ENCODE measurements around the gene SHMT1.
"Not testable (repeated sequence)": the region's sequence is repeated elsewhere in the genome, so short reads cannot be mapped to it uniquely, and the experiment has no call there.

DNA sequence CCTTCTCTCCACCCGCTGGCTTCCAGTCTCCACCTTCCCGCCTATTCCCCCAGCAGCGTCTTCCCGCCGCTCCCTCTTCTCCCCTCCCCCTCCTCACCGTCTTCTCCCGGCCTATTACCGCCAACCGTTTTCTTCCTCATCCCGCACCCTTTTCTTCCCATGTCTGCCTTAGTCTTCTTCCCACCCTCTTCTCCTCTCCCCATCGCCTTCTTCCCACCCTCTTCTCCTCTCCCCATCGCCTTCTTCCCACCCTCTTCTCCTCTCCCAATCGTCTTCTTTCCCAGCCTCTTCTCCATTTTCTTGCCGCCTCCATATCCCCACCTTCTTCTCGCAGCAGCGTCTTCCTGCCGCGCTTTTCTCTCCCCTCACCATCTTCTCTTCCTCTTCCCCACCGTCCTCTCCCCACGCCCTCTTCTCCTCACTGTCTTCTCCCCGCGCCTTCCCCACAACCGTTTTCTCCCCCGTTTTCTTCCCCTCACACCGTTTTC is 48.1 kb upstream of the SHMT1 start:
- TF ChIP-seq, protein P1, sequence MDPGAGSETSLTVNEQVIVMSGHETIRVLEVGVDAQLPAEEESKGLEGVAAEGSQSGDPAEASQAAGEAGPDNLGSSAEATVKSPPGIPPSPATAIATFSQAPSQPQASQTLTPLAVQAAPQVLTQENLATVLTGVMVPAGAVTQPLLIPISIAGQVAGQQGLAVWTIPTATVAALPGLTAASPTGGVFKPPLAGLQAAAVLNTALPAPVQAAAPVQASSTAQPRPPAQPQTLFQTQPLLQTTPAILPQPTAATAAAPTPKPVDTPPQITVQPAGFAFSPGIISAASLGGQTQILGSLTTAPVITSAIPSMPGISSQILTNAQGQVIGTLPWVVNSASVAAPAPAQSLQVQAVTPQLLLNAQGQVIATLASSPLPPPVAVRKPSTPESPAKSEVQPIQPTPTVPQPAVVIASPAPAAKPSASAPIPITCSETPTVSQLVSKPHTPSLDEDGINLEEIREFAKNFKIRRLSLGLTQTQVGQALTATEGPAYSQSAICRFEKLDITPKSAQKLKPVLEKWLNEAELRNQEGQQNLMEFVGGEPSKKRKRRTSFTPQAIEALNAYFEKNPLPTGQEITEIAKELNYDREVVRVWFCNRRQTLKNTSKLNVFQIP (CRISPR knock-in tag; IDR thresholded peaks at IDR 0.05; ENCODE audit: borderline replicate concordance, low read depth): not testable (repeated sequence)
- not testable (repeated sequence) for TF ChIP-seq RARB (CRISPR knock-in tag; IDR thresholded peaks at IDR 0.05); ZFP30 (CRISPR knock-in tag; IDR thresholded peaks at IDR 0.05); ISL1 (CRISPR knock-in tag; IDR thresholded peaks at IDR 0.05); PPARA (CRISPR knock-in tag; IDR thresholded peaks at IDR 0.05; ENCODE audit: borderline replicate concordance); GLIS3 (CRISPR knock-in tag; IDR thresholded peaks at IDR 0.05); BACH2 (CRISPR knock-in tag; IDR thresholded peaks at IDR 0.05; ENCODE audit: borderline replicate concordance)
- TF ChIP-seq, protein P2, sequence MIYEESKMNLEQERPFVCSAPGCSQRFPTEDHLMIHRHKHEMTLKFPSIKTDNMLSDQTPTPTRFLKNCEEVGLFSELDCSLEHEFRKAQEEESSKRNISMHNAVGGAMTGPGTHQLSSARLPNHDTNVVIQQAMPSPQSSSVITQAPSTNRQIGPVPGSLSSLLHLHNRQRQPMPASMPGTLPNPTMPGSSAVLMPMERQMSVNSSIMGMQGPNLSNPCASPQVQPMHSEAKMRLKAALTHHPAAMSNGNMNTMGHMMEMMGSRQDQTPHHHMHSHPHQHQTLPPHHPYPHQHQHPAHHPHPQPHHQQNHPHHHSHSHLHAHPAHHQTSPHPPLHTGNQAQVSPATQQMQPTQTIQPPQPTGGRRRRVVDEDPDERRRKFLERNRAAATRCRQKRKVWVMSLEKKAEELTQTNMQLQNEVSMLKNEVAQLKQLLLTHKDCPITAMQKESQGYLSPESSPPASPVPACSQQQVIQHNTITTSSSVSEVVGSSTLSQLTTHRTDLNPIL (CRISPR knock-in tag; IDR thresholded peaks at IDR 0.05; ENCODE audit: low read depth): not testable (repeated sequence)

Data from SK-N-SH treated with all-trans-retinoic acid at 6 μM for 48 hours (cell line).